ENCODE measurements around the gene HNRNPF. TPM values are rescaled to one million over a fixed set of nuclear protein-coding genes. Genes with fewer than 3 reads are reported as not detected.

The HNRNPF gene
- total RNA-seq, 1 donor from 2014 or later: 175 TPM

- H3K4me1 Mint-ChIP-seq: no peaks in the 10 kb centered on the region
- H3K4me3 Mint-ChIP-seq: no peak overlapping the region
- Histone ChIP-seq H3K4me2 (peak overlapping the region; percentile 59), H2AFZ (replicated peaks) (peak overlapping the region; percentile 93), H3F3A (ENCODE audit: low read depth) (peaks cover 23% of the 10 kb centered on the region), H4K20me1 (ENCODE audit: low read depth) (no peaks in the 10 kb centered on the region), H3K9me3 (ENCODE audit: low read depth) (no peaks in the 10 kb centered on the region), H3K79me2 (ENCODE audit: low read depth) (no peaks in the 10 kb centered on the region), H3K27ac (no peak overlapping the region), H3K9ac (no peak overlapping the region), H3K4me3 (peak overlapping the region; percentile 33), H3K27me3 (peaks cover 8% of the 10 kb centered on the region), H3K36me3 (no peaks in the 10 kb centered on the region), H3K4me1 (no peaks in the 10 kb centered on the region)
- peaks cover 11% of the 10 kb centered on the region for H3K27me3 Mint-ChIP-seq (ENCODE audit: insufficient read depth, low read depth)
- no peak overlapping the region for H3K27ac Mint-ChIP-seq
- peaks cover 27% of the 10 kb centered on the region for H3K9me3 Mint-ChIP-seq
- TF ChIP-seq EZH2phosphoT487 (IDR thresholded peaks at IDR 0.05) (no peak), EZH2 (IDR thresholded peaks at IDR 0.05) (no peak)
- TF ChIP-seq, protein P1, sequence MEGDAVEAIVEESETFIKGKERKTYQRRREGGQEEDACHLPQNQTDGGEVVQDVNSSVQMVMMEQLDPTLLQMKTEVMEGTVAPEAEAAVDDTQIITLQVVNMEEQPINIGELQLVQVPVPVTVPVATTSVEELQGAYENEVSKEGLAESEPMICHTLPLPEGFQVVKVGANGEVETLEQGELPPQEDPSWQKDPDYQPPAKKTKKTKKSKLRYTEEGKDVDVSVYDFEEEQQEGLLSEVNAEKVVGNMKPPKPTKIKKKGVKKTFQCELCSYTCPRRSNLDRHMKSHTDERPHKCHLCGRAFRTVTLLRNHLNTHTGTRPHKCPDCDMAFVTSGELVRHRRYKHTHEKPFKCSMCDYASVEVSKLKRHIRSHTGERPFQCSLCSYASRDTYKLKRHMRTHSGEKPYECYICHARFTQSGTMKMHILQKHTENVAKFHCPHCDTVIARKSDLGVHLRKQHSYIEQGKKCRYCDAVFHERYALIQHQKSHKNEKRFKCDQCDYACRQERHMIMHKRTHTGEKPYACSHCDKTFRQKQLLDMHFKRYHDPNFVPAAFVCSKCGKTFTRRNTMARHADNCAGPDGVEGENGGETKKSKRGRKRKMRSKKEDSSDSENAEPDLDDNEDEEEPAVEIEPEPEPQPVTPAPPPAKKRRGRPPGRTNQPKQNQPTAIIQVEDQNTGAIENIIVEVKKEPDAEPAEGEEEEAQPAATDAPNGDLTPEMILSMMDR (IDR thresholded peaks at IDR 0.05): no peak
- DNase-seq (ENCODE audit: low spot score): no peak
- no peaks in the 10 kb centered on the region for H3K36me3 Mint-ChIP-seq
Measured at GRCh38 chr10:43419997-43420368, 11.0 kb upstream of the HNRNPF start.

DNA sequence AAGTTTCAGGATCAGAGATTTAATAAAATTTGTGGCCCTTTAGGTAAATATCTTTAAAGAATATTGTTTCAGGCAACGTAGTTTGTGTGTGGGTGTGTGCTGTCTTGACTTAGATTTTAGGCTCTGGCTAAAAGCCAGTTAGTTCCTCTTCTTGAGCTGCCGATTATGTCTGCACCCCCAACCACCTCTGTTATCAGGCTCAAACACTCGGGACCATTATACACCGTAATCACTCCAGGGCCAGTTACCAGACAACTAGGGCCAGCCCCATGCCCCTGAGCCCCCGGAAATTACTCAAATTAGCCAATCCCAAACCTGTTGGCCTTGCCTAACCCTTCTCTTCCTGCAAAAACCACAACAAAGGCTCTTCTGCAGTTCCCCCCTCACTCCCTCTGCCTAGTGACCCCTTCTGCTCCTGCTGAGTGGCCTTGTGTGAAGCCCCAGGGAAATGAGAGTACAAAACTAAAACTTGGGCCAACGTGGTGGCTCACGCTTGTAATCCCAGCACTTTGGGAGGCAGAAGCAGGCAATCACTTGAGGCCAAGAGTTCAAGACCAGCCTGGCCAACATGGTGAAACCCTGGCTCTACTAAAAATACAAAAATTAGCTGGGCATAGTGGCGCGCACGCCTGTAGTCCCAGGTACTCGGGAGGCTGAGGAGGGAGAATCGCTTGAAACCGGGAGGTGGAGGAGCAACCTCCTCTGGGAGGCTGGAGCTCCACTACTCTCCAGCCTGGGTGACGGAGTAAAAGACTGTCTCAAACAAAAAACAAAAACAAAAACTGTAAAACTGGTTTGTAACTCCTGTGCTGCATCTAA lies 9.2 kb upstream of the HNRNPF start:
- no peak for DNase-seq (ENCODE audit: low spot score)
- Mint-ChIP-seq H3K9me3 (peaks cover 23% of the 10 kb centered on the region), H3K4me3 (no peak overlapping the region), H3K4me1 (no peaks in the 10 kb centered on the region), H3K27ac (peak overlapping the region; percentile 33), H3K36me3 (no peaks in the 10 kb centered on the region), H3K27me3 (ENCODE audit: insufficient read depth, low read depth) (peaks cover 9% of the 10 kb centered on the region)
- no peak overlapping the region for H3K4me3 ChIP-seq
- H4K20me1 ChIP-seq (ENCODE audit: low read depth): no peaks in the 10 kb centered on the region
- no peaks in the 10 kb centered on the region for H3K79me2 ChIP-seq (ENCODE audit: low read depth)
- no peak for TF ChIP-seq EZH2phosphoT487 (IDR thresholded peaks at IDR 0.05)
- TF ChIP-seq, protein P1 (IDR thresholded peaks at IDR 0.05): no peak
- TF ChIP-seq EZH2 (IDR thresholded peaks at IDR 0.05): no peak
- peaks cover 23% of the 10 kb centered on the region for H3F3A ChIP-seq (ENCODE audit: low read depth)
- no peak overlapping the region for H3K27ac ChIP-seq
- no peak overlapping the region for H3K4me2 ChIP-seq
- no peaks in the 10 kb centered on the region for H3K4me1 ChIP-seq
- no peaks in the 10 kb centered on the region for H3K9me3 ChIP-seq (ENCODE audit: low read depth)
- peaks cover 8% of the 10 kb centered on the region for H3K27me3 ChIP-seq
- H3K9ac ChIP-seq: no peak overlapping the region
- H2AFZ ChIP-seq (replicated peaks): no peak overlapping the region
- no peaks in the 10 kb centered on the region for H3K36me3 ChIP-seq

- H3K4me3 ChIP-seq: no peak overlapping the region
- no peaks in the 10 kb centered on the region for H3K27me3 ChIP-seq
- peaks cover 15% of the 10 kb centered on the region for H3K9me3 Mint-ChIP-seq
- H3K27ac Mint-ChIP-seq: no peak overlapping the region
- no peak overlapping the region for H3K9ac ChIP-seq
- DNase-seq (ENCODE audit: low spot score): no peak
- H3K27ac ChIP-seq: no peak overlapping the region
- peaks cover 2% of the 10 kb centered on the region for H3K27me3 Mint-ChIP-seq (ENCODE audit: insufficient read depth, low read depth)
- no peaks in the 10 kb centered on the region for H3K9me3 ChIP-seq (ENCODE audit: low read depth)
- H3K4me2 ChIP-seq: no peak overlapping the region
- no peaks in the 10 kb centered on the region for H3K4me1 ChIP-seq
- no peaks in the 10 kb centered on the region for H3K36me3 Mint-ChIP-seq
- TF ChIP-seq, protein P1 (IDR thresholded peaks at IDR 0.05): no peak
- TF ChIP-seq EZH2 (IDR thresholded peaks at IDR 0.05): no peak
- no peak for TF ChIP-seq EZH2phosphoT487 (IDR thresholded peaks at IDR 0.05)
- no peaks in the 10 kb centered on the region for H3K79me2 ChIP-seq (ENCODE audit: low read depth)
- H3F3A ChIP-seq (ENCODE audit: low read depth): peaks cover 12% of the 10 kb centered on the region
- no peaks in the 10 kb centered on the region for H4K20me1 ChIP-seq (ENCODE audit: low read depth)
- no peaks in the 10 kb centered on the region for H3K4me1 Mint-ChIP-seq
- no peak overlapping the region for H2AFZ ChIP-seq (replicated peaks)
- no peaks in the 10 kb centered on the region for H3K36me3 ChIP-seq
- no peak overlapping the region for H3K4me3 Mint-ChIP-seq
Measured at GRCh38 chr10:43415544-43415943, 6.6 kb upstream of the HNRNPF start.

All from neural progenitor cell (in vitro differentiated cells).